HG03520 (cell line): Measurements from ENCODE around the gene PJA2.

ENCODE experiments used
- ATAC-seq: cut with Tn5 transposase; IDR thresholded peaks from one replicate; pipeline ENCODE4 v1.9.1; 2021; ENCODE audit warnings: mild to moderate bottlenecking, moderate library complexity; ENCODE audit not compliant: unreplicated experiment

The PJA2 gene

DNA sequence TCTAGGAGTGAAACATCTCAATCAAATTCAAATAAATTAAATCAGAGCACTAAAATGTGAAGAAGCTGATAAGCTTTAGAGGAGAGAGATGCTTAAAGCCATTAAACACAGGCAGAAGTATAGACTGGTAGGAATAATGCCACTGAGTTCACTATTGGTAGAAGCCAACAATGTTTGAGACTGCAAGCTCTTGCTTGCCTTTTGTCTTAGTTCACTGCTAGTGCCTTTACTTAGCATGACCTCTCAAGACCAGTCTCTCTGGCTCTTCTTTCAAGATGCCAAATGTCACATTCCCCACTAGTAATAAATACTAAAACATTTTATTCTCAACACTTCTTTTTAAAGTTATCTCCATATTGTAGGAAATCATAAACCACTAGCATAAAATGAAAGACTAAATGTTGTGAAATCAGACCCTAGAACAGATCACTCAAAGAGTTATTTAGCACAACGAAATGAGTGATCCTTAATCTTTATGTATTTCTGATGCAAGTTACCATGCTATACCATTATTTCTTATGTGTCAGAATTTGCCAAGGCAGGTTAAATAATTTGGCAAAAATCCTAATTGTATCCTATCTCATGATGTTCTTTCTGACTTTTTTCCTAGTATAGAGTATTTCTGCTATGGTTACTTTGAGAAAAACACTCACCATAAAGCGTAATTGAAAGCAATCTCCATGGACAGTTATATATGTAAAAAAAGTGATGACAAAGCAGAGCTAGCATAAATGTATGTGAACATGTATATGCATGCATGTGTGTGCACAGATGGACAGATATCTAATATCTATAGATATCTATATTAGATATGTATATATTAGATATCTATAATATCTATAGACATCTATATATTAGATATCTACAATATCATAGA, 57.5 kb downstream of the PJA2 start:
- ATAC-seq = no peak

GRCh38 chr5:109350537-109351270, 59.1 kb downstream of the PJA2 start:
- no peak for ATAC-seq

DNA sequence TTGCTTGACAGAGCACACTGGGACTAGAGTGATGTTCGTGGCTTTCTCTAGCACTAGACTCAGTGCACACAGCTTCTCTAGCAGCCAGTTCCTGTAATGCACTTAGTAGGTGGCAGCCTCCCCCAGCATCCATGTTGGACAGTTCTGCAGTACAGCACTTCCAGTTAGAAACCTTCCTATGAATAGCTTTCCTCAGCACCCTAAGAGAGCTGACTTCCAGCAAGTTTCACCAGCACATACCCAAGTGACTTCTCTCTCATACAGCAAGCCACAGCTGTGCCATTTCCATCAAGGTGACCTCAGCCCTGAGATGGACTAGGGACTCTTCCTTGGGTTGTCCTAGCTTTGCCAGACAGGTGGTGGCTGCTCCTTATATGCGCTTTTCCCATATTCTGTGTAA, 60.4 kb downstream of the PJA2 start:
- no peak for ATAC-seq

DNA sequence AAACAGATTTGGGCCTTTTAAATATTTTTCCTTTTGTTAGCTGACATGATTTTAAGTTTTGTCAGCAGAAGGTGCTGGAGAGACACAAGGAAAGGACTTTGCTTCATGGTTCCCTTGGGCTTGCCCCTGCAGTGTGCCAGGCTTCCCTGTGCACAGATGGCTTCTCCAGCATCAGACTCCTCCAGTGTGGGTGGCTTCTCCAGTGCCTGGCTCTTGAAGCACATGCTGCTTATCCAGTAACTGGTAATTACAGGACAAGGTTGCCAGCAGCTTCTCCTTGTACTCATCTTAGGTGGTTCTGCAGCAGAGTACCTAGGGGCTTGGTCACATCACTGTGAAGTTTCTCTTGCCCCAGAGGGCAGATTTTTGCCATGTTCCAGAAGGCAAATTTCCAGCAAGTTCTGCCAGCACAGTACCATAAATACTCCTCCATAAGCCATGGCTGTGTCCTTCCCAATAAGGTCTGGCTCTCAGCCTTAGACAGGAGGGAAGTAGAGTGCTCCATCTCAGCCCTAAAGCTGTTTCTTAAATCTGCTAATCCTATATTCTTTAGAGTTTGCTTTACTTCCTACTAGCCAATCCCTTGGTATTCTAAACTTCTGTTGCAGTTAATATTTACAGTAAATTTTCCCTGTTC, 62.4 kb downstream of the PJA2 start:
- no peak for ATAC-seq

- ATAC-seq = no peak
Observed at GRCh38 chr5:109345699-109346098, 64.1 kb downstream of the PJA2 start.

GRCh38 chr5:109340351-109340750, 69.4 kb downstream of the PJA2 start:
- no peak for ATAC-seq

- no peak for ATAC-seq
Observed at GRCh38 chr5:109335114-109335513, 74.7 kb downstream of the PJA2 start.

GRCh38 chr5:109334056-109334455, 75.7 kb downstream of the PJA2 start:
- ATAC-seq = no peak

GRCh38 chr5:109329333-109330237, 80.2 kb downstream of the PJA2 start:
- no peak for ATAC-seq

DNA sequence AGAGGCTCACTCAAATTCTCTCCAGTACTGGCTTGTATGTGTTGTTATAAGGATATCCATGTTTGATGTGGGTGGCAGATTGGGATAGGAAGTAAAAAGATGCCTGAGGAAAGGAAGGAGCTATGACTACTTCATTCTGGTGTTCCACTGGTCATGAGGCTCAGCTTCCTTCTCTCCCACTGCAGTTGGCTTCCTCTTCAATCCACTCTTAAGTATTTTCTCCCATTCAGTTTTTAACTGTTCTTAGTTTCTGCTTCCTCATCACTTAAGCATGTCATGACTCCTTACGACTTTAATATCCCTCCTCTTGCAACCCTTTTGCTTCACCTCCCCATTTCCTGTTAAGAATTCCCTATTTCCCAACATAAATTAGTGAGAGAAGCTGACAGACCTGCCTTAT, 81.1 kb downstream of the PJA2 start:
- ATAC-seq = no peak

- ATAC-seq = no peak
Observed at GRCh38 chr5:109327570-109327969, 82.2 kb downstream of the PJA2 start.

GRCh38 chr5:109326919-109327318, 82.9 kb downstream of the PJA2 start:
- no peak for ATAC-seq

GRCh38 chr5:109325456-109325855, 84.3 kb downstream of the PJA2 start:
- no peak for ATAC-seq

GRCh38 chr5:109324931-109325330, 84.8 kb downstream of the PJA2 start:
- no peak for ATAC-seq

GRCh38 chr5:109324351-109324750, 85.4 kb downstream of the PJA2 start:
- no peak for ATAC-seq

DNA sequence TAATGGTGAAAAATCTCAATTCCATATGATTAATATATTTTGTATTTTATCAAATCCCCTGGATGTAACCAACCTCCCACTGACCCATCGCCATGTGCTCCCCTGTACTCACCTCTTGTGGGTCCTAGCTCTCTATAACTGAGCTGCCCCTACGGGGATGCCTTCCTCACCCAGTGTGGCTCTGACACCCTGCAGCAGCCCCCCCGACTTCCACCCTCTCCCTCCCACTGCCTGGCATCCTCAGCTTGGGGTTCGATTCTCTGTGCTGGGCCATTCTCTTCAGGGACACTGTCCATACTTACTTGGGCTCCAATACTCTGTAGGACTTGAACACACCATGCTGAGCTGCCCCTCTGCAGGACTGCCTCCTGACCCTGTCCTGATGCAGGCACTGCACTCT, 87.1 kb downstream of the PJA2 start:
- no peak for ATAC-seq

- no peak for ATAC-seq
Observed at GRCh38 chr5:109319351-109319750, 90.4 kb downstream of the PJA2 start.

DNA sequence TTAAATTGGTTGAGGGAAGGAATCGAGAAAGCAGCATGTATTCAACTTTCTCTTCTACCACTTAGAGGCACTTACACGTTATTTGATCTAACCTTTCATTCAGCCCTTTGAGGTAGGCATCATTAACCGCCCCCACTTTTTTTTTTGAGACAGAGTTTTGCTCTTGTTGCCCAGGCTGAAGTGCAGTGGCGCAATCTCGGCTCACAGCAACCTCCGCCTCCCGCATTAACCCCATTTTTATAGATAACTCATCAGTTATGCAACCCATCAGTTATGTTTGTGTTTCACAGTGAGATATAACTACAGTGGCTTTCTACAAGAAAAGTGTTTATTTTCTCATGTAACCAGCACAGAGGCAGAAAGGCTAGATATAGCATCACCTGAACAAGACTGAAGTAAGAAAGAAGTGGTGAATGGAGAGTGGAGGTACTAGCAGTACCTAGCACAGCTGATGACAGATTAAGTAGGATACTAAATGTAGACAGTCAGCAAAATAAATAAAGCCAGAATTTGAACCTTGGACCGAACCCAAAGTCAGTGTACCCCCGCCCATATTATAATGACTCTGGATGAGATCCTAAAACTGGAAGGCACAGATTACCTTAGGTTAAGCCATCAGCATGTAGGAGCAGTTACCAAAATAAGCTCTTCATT, 91.2 kb downstream of the PJA2 start:
- ATAC-seq = no peak

DNA sequence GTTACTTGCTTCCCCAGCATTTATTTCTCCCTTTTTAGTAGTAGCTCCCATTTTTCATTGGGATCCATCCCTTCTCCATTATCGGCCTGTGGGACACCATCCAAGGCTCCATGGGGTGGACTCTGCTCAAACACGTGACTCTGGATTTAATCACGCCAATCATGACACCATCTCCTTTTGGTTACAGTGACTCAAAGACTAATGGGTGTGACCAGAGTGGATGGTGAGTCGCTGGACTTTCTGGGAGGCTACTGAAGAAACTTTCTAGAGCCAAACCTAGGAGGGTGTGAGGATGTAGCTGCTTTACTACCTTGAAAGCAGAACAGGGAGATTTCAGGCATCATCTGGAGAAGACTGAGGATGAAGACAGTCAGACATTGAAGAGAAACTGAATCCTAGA, 93.1 kb downstream of the PJA2 start:
- ATAC-seq = no peak

DNA sequence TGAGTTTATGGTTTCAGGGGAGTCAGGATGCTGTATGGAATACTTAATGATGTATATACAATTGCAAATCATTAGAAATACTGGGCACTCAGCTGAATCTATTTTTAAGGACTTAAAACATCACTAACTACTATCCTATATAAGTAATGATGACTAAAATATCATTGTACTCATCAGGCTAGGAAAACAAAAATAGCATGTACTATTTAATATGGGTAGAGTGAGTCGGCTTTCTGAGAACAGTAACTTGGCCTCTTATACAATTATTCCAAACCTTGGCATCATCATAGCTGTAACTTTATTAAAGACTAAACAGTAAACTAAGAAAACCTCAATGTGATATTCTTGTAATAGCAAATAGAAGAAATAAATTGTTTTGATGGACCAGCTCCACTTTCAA, 94.5 kb downstream of the PJA2 start:
- ATAC-seq = no peak
